ENCODE data around the gene DGKG. TPM values are rescaled to one million over a fixed set of nuclear protein-coding genes. Genes with fewer than 3 reads are reported as not detected.
A peak's percentile ranks its signal among the peaks of the same experiment; 100 is the strongest.

DGKG gene
- polyA plus RNA-seq, 3 donors: 0.26 to 0.93 (median 0.70) TPM

GRCh38 chr3:186193534-186194450, 168.2 kb downstream of the DGKG start:
- peak in 6 of 11 donors; percentile 28 to 49 (median 38) for DNase-seq (ENCODE audit: extremely low read depth in 1 of 11, low read depth in 9 of 11, low spot score in 4 of 11)

GRCh38 chr3:186192823-186193222, 169.2 kb downstream of the DGKG start:
- DNase-seq (ENCODE audit: extremely low read depth in 1 of 11, low read depth in 9 of 11, low spot score in 4 of 11): no peak

DNA sequence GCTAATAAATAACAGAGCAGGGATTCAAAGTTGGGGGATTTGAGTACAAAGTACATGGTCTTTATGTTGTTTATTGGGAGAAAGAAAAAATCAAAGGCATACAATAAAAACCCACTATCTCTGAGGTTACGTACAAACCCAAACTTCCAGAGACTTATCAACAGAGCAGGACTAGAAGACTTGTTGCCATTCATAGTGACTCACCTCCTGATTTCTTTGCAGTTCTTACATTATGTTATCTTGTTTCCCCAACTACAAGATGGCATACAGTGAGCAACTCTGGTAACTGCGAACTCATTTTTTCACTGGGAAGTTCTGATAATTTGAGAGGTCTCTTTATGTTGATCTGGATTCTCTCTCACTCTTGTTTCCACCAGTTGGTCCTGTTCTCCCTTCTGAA, 172.5 kb downstream of the DGKG start:
- no peak for DNase-seq (ENCODE audit: extremely low read depth in 1 of 11, low read depth in 9 of 11, low spot score in 4 of 11)

GRCh38 chr3:186187401-186188275, 174.4 kb downstream of the DGKG start:
- DNase-seq (ENCODE audit: extremely low read depth in 1 of 11, low read depth in 9 of 11, low spot score in 4 of 11): no peak

DNA sequence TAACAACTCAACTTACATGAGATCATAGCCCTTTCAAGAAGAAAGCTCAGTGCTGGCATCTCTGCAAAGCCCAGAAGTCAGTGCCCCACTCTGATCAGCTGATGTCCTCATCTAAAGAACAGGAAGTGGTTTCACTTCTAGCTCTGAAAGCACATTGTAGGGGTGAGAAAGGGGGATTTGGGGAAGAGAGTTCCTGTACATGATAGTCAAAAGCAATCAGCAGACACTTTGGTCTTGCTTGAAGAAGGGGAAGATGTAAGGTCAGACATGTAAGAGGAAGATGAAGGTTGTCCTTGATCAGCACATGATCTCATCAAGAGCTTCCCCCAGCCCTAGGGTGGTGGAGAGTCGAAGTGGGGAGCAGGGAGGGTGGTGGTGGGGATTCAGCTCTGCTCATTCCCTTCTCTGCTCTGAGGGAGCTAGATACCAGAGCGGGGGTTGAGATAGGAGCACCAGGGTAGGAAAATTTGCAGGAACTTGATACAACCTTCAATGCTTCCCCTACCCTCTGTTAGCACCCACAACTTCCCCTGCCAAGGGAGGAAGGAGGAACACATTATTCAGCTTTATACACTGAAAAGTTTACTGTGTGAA, 176.7 kb downstream of the DGKG start:
- no peak for DNase-seq (ENCODE audit: extremely low read depth in 1 of 11, low read depth in 9 of 11, low spot score in 4 of 11)

GRCh38 chr3:186184021-186184420, 178.0 kb downstream of the DGKG start:
- DNase-seq (ENCODE audit: extremely low read depth in 1 of 11, low read depth in 9 of 11, low spot score in 4 of 11): no peak

GRCh38 chr3:186182850-186183249, 179.2 kb downstream of the DGKG start:
- DNase-seq (ENCODE audit: extremely low read depth in 1 of 11, low read depth in 9 of 11, low spot score in 4 of 11): no peak

- no peak for DNase-seq (ENCODE audit: extremely low read depth in 1 of 11, low read depth in 9 of 11, low spot score in 4 of 11)
These were observed 180.1 kb downstream of the DGKG start for GRCh38 chr3:186181901-186182300.

GRCh38 chr3:186180891-186181481, 181.0 kb downstream of the DGKG start:
- DNase-seq (ENCODE audit: extremely low read depth in 1 of 11, low read depth in 9 of 11, low spot score in 4 of 11): no peak

- no peak for DNase-seq (ENCODE audit: extremely low read depth in 1 of 11, low read depth in 9 of 11, low spot score in 4 of 11)
These were observed 181.9 kb downstream of the DGKG start for GRCh38 chr3:186180151-186180550.

DNA sequence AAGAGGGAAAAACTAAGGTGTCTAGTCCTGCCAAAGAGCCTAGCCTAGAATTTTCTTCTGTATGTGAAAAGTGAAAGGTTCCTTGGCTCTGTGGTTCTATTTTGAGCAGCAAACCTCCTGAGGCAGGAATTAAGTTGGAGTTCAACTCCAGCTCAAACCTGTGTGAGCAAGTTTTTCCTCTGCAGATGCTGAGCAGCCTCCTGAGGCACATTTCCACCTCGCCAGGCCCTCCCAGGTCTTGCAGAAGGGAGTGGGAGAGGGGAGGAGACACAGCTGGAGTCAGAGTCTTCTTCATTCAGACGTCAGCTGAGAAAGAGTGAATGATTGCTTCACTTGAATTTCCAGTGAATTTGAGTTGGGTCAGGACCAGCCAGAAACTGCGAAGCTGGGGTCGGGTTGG, 183.6 kb downstream of the DGKG start:
- DNase-seq (ENCODE audit: extremely low read depth in 1 of 11, low read depth in 9 of 11, low spot score in 4 of 11): no peak

DNA sequence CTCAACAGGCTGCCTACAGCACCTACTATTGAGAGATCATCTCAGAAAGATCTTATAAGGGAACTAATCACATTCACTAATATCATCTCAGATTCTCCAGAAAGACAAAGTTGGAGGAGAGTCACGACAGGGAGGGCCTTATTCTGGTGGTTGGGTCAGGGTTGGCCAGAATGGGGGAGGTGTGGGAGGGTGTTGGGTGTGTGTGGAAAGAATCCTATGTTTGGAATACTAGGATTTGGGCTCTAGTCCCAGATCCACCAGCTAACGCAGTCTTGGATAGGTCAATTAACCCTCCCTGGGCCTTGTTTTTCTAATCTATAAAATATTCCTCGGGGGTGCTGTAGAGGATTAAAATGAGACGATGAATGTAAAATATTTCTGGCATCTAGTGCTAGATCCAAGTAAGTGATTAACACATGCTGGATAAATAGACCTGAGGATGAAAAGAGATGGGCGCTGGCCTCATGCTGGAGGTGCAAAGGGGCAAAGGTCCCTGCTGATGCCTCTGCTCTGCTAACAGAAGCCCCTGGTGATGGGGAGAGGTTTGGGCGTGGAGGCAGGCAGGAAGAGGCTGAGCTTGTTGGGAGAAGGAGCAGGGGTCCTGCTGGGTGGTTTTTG, 185.6 kb downstream of the DGKG start:
- DNase-seq (ENCODE audit: extremely low read depth in 1 of 11, low read depth in 9 of 11, low spot score in 4 of 11): no peak

DNA sequence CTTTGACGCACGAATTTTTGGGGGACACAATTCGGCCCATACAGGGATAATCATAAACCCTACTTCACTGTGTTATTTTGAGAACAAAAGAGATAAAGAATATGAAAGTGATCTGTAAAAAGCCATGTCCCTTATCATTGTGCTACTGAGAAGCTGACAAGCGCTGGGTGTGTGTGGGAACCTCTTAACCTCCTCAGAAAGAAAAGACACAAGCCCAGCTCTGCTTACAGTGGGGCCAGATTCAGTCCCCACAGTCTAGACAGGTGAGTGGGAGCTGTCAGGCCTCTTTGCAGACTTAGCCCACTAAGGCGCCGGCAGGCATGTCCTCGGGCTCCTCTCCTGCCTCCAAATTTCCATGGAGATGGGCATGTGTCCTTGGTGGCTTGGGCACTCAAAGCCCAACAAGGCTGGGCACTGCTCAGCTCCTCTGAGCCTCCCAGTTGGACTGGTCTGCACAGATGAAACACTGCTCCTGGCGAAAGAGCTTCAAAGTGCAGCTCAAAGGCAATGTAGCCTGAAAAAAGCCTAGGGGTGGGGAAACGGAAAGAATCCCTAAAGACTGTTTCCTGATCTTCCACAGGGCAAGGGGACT, 188.7 kb downstream of the DGKG start:
- DNase-seq (ENCODE audit: extremely low read depth in 1 of 11, low read depth in 9 of 11, low spot score in 4 of 11): no peak

DNA sequence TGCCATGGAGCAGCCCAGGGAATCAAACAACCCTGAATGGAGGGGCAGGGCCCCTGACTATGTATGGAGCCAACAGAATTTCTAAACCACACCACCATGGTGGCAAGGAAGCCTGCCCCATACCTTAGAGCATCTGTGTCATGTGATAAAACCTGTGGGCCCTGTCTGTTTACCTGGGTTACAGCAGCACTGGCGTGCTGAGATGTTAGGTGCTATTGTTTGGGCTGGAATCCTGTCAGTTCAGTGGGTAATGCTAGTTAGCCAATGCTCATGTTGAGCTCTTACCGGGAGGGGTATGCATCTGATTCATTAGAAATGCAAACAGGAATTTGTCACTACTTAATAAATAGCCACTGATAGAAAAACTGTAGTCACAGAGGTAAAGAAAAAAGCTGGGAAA, 189.7 kb downstream of the DGKG start:
- DNase-seq (ENCODE audit: extremely low read depth in 1 of 11, low read depth in 9 of 11, low spot score in 4 of 11): no peak

GRCh38 chr3:186171521-186171920, 190.5 kb downstream of the DGKG start:
- no peak for DNase-seq (ENCODE audit: extremely low read depth in 1 of 11, low read depth in 9 of 11, low spot score in 4 of 11)

DNA sequence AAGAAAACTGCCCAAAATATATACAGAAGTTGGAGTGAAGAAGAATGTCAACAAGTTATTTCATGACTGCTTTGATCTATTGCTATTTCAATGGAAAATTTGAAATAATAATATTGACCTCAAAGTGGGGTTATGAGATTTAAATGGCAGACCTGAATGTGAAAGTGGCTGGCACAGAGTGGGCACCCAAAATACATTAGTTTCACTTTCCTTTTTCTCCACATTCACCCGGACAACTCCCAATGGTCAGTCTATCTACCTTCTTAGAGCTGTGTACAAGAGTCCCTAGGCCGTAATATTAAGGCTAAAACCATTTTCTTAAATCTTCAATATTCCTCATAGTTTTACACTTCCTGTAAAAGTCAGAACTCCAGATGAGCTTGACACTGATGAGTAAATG, 191.5 kb downstream of the DGKG start:
- DNase-seq (ENCODE audit: extremely low read depth in 1 of 11, low read depth in 9 of 11, low spot score in 4 of 11): no peak

DNA sequence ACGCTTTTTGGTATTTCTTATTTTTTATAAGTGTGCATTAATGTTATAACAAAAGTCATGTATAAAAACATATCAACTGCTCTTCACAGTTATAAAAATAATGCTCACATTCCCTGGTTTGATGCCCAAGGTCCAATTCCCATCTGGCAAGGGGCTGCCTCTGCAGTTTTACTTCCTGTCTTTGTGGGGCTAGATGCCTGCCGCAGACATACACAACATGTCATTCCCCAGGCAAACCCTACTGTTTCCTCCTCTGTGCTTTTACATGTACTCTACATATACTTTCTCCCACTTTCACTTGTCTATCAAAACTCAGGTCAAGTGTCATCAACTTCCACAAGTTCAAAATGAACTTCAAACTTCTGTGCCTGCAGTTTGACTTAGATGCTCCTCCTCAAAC, 192.7 kb downstream of the DGKG start:
- DNase-seq (ENCODE audit: extremely low read depth in 1 of 11, low read depth in 9 of 11, low spot score in 4 of 11): no peak

DNA sequence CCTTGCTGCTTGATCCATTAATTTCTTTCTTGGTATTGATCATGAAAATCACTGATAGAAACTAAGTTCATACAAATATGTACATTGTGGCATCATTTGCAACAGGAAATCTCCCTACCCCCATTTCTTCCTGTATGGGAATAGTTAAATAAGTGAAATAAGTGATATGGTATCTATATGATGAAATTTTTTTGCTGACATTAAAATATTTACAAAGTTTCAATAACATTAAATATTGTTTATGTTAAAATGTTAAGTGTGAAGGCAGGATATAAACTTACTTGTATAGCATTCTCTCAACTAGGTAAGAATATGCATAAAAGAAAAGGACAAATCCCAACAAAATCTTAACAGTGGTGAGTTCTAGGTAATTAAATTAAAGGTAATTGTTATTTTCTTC, 193.1 kb downstream of the DGKG start:
- no peak for DNase-seq (ENCODE audit: extremely low read depth in 1 of 11, low read depth in 9 of 11, low spot score in 4 of 11)

Data from renal cortex interstitium (tissue), 11 donors.